DND-41 (cell line): Measurements from ENCODE around the gene CEP57L1.

Experiments used
- CTCF ChIP-seq: IDR thresholded peaks from 2 replicates; pipeline ENCODE4 v1.5.1; 2012; ENCODE audit warnings: borderline replicate concordance, low read length, moderate library complexity, mild to moderate bottlenecking; ENCODE audit not compliant: poor library complexity, severe bottlenecking; ENCODE audit errors: extremely low read depth
- EZH2 ChIP-seq: IDR thresholded peaks from 3 replicates; pipeline ENCODE4 v1.6.1; 2012; ENCODE audit warnings: borderline replicate concordance, low read depth, mild to moderate bottlenecking, moderate library complexity, low read length, inconsistent platforms; ENCODE audit not compliant: severe bottlenecking

GRCh38 chr6:109103942-109104341 lies 8.6 kb downstream of the CEP57L1 start:
- TF ChIP-seq CTCF (no peak), EZH2 (no peak)
